SK-N-MC (cell line): ENCODE results near the gene SHOC2.

Experiments used
- EZH2 ChIP-seq: fragments of 200-600 bp; sonication (generic); IDR thresholded peaks from one replicate; pipeline ENCODE4 v1.6.1; 2017; ENCODE audit warnings: antibody characterized with exemption
- FOXP2 ChIP-seq: optimal IDR thresholded peaks from 2 replicates; pipeline ENCODE3; 2011; ENCODE audit warnings: mild to moderate bottlenecking, moderate library complexity; ENCODE audit not compliant: insufficient read depth; ENCODE audit errors: extremely low read length, control extremely low read depth
- POLR2AphosphoS5 ChIP-seq: IDR thresholded peaks from 2 replicates; pipeline ENCODE4 v1.6.1; 2012; ENCODE audit warnings: mild to moderate bottlenecking, low read depth, low read length, borderline replicate concordance

- no peak for TF ChIP-seq POLR2AphosphoS5
- no peak for TF ChIP-seq EZH2
- no peak for TF ChIP-seq FOXP2
These were observed 64.1 kb downstream of the SHOC2 start for GRCh38 chr10:110983466-110983865.
